Tibial nerve (tissue), 4 donors: ENCODE data around the gene KCNJ9. TPM values are rescaled to one million over a fixed set of nuclear protein-coding genes. Genes with fewer than 3 reads are reported as not detected.

ENCODE experiments used
- DNase-seq, 2 donors: peaks; one replicate each; pipeline ENCODE4 v3.0.0-alpha.2; 2019; ENCODE audit warnings: low spot score in 2 of 2
- H3K27ac ChIP-seq, 4 donors: fragments of 200-600 bp; sonication (generic) in 3 of 4; one replicate each; pipeline ENCODE4 v1.5.1; 2017 to 2019; ENCODE audit warnings: mild to moderate bottlenecking in 1 of 4
- H3K27me3 ChIP-seq, 2 donors: fragments of 200-600 bp; sonication (generic) in 1 of 2; one replicate each; pipeline versions ENCODE4 v1.5.1 to v1.6.0; 2017 to 2019
- H3K36me3 ChIP-seq, 3 donors: fragments of 200-600 bp; sonication (generic); one replicate each; pipeline ENCODE4 v1.5.1; 2018 to 2019
- H3K4me1 ChIP-seq, 4 donors: fragments of 200-600 bp; sonication (generic) in 3 of 4; one replicate each; pipeline ENCODE4 v1.5.1; 2017 to 2019
- H3K4me3 ChIP-seq, 4 donors: fragments of 200-600 bp; sonication (generic) in 3 of 4; one replicate each; pipeline ENCODE4 v1.5.1; 2017 to 2019; ENCODE audit warnings: mild to moderate bottlenecking in 1 of 4, moderate library complexity in 1 of 4
- H3K9me3 ChIP-seq, 4 donors: fragments of 200-600 bp; sonication (generic) in 3 of 4; one replicate each; pipeline ENCODE4 v1.5.1; 2017 to 2019
- EP300 ChIP-seq, 2 donors: sonication (generic); formaldehyde crosslinking; IDR thresholded peaks; one replicate each; pipeline ENCODE4 v1.6.1; 2017; ENCODE audit warnings: antibody characterized with exemption in 2 of 2, mild to moderate bottlenecking in 1 of 2
- POLR2A ChIP-seq, 2 donors: fragments of 450-650 bp; IDR thresholded peaks; one replicate each; pipeline ENCODE4 v1.6.1; 2017; ENCODE audit warnings: antibody characterized with exemption in 2 of 2, mild to moderate bottlenecking in 2 of 2, moderate library complexity in 2 of 2
- WGBS, 2 donors: methylation state at CpG; one replicate each; pipeline ENCODE4 v1.1.5; 2018; 5-methylcytosine and 5-hydroxymethylcytosine counted together
- total RNA-seq, 4 donors: library from RNA; depleted of rRNA; stranded (reverse); fragments of >200 nt; gene quantifications; one replicate each; pipeline ENCODE4 v1.1.0, GENCODE V29; 2016
- TF ChIP-seq, protein P1 (sequence below), 5 experiments: fragments of 200-600 bp in 3 of 5; fragments of 450-650 bp in 2 of 5; sonication (generic) in 3 of 5; IDR thresholded peaks; one replicate each; pipeline ENCODE4 v1.5.1; 2016 to 2019; ENCODE audit warnings: antibody characterized with exemption in 5 of 5, mild to moderate bottlenecking in 3 of 5, moderate library complexity in 2 of 5

KCNJ9 gene
- total RNA-seq, 4 donors from 2014 or later: 0.60 TPM; not detected in 3

DNA sequence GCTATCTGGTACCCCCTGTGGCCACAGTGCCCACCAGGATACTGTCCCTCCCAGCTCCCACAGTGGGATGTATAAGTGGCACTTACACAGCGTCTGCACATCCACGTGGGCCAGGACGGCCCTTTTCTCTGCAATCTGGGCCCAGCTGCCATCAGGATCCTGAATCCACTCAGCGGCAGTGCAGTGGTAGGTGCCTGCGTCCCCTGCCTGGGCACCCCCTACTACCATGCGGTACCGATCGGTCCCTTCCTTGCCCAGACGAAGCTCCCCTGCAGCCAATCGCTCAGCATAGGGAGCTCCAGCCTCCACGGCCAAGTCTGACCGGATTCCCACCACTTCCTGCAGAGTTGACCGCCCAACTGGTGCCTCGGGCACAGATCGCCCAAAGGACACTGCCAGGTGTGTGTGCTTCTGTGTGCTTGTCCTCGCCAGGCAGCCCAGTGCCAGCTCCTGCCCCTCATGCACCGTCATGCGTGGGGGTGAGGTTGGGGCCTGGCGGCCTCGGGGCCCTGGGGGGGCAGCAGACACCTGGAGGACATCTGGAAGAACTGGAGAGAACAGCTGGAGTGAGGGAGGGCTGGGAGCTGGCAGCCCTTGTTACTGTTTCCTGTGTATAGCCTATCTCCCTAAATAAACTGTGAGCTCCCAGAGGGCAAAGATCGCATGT, 12.4 kb downstream of the KCNJ9 start:
- H3K36me3 ChIP-seq: peaks cover 0 to 67% (median 0%) of the 10 kb centered on the region in 3 donors

DNA sequence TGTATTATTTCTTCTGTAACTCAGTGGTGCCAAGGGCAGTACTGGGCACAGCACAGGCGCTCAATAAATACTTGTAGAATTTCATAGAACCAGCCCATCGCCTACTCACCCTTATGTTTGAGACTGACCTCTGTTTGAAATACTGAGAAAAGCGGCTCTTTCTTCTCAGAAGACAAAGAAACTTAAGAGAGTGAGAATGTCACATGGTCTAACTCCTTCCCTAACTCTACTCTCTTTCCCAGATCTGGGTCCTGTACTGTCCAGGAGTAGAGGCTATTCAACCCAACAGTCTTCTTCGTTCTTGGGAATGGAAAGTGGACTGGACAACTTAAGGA, 12.9 kb downstream of the KCNJ9 start:
- Histone ChIP-seq H3K9me3 (no peaks in the 10 kb centered on the region), H3K27ac (peak overlapping the region in 2 of 4 donors; percentile 88 to 99), H3K27me3 (no peaks in the 10 kb centered on the region), H3K36me3 (peaks cover 0 to 62% (median 0%) of the 10 kb centered on the region in 3 donors), H3K4me1 (peaks cover 0 to 48% (median 30%) of the 10 kb centered on the region in 4 donors), H3K4me3 (no peak overlapping the region)
- 48 to 53% methylated on average over 4 of the region's 4 CpGs for WGBS, 2 donors
- no peak for DNase-seq
- no peak for TF ChIP-seq POLR2A (IDR thresholded peaks at IDR 0.05)
- TF ChIP-seq, protein P1, sequence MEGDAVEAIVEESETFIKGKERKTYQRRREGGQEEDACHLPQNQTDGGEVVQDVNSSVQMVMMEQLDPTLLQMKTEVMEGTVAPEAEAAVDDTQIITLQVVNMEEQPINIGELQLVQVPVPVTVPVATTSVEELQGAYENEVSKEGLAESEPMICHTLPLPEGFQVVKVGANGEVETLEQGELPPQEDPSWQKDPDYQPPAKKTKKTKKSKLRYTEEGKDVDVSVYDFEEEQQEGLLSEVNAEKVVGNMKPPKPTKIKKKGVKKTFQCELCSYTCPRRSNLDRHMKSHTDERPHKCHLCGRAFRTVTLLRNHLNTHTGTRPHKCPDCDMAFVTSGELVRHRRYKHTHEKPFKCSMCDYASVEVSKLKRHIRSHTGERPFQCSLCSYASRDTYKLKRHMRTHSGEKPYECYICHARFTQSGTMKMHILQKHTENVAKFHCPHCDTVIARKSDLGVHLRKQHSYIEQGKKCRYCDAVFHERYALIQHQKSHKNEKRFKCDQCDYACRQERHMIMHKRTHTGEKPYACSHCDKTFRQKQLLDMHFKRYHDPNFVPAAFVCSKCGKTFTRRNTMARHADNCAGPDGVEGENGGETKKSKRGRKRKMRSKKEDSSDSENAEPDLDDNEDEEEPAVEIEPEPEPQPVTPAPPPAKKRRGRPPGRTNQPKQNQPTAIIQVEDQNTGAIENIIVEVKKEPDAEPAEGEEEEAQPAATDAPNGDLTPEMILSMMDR (IDR thresholded peaks at IDR 0.05): no peak
- no peak for TF ChIP-seq EP300 (IDR thresholded peaks at IDR 0.05)

More for the DNA sequence above, 12.4 kb downstream of the KCNJ9 start:
- Histone ChIP-seq H3K27ac (peak overlapping the region in 2 of 4 donors; percentile 59 to 99), H3K4me3 (no peak overlapping the region), H3K4me1 (peaks cover 0 to 45% (median 28%) of the 10 kb centered on the region in 4 donors), H3K9me3 (no peaks in the 10 kb centered on the region), H3K27me3 (no peaks in the 10 kb centered on the region)
- 66 to 77% methylated on average over 6 to 20 of the region's 21 CpGs for WGBS, 2 donors
- DNase-seq: no peak
- TF ChIP-seq EP300 (IDR thresholded peaks at IDR 0.05): no peak
- TF ChIP-seq, protein P1 (IDR thresholded peaks at IDR 0.05): no peak
- no peak for TF ChIP-seq POLR2A (IDR thresholded peaks at IDR 0.05)

DNA sequence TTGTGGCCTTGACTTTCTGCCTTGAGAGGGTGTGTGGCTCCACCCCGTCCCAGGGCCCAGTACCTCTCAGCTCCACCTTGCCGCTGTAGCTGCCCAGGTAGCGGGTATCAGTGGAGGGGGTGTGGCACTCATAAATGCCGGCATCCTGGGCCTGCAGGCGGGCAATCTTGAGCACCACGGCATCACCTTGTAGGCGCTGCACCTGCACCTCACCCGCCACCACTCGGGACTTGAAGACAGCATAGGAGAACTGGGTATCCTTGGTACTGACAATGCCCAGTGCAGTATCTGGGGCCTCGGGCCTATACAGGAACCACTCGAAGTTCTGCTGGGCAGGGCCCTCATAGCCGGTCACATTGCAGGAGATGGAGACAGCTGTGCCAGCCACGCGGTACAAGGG, 13.5 kb downstream of the KCNJ9 start:
- no peaks in the 10 kb centered on the region for H3K9me3 ChIP-seq
- no peak overlapping the region for H3K4me3 ChIP-seq
- 91 to 93% methylated on average over 8 to 13 of the region's 14 CpGs for WGBS, 2 donors
- peaks cover 0 to 54% (median 34%) of the 10 kb centered on the region in 4 donors for H3K4me1 ChIP-seq
- H3K36me3 ChIP-seq: peaks cover 0 to 56% (median 0%) of the 10 kb centered on the region in 3 donors
- H3K27me3 ChIP-seq: no peaks in the 10 kb centered on the region
- TF ChIP-seq EP300 (IDR thresholded peaks at IDR 0.05): no peak
- TF ChIP-seq POLR2A (IDR thresholded peaks at IDR 0.05): no peak
- TF ChIP-seq, protein P1 (IDR thresholded peaks at IDR 0.05): no peak
- H3K27ac ChIP-seq: peak overlapping the region in 2 of 4 donors; percentile 88 to 99
- no peak for DNase-seq

DNA sequence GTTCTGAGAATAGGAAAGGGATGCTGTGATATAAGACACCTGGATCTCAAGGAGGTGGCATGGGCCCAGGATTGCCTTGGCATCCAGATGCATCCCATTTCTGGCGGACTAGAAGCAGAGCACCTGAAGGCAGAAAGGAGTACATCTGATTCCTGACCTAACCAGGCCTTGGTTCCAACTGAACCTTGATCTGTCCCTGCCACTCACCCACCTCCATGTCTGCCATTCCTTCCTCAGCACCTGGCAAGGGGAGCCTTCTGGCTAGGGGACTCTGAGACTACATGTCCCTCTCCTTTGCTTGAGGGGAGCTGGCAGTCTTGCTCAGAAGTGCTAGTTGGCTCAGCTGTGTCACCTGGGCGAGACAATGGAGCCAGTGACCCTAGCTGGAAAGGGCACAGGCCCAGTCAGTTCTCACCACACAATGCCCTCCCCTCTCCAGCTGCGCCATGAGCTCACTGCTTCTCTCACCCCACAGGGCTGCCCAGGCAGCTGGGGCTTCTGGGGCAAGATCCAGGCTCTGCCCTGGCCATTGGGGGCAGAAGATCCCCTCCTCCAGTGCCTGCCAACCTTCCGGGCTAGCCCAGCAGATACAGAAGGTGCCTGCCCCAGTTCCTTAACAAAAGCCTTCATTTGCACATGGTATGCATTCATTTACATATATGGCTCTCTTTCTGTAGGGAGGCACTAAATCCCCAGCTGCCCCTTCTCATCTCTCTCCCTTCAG, 14.2 kb downstream of the KCNJ9 start:
- Histone ChIP-seq H3K9me3 (no peaks in the 10 kb centered on the region), H3K36me3 (peaks cover 0 to 49% (median 0%) of the 10 kb centered on the region in 3 donors), H3K27ac (peak overlapping the region in 3 of 4 donors; percentile 51 to 99 (median 88)), H3K27me3 (no peaks in the 10 kb centered on the region), H3K4me3 (no peak overlapping the region), H3K4me1 (peaks cover 0 to 61% (median 34%) of the 10 kb centered on the region in 4 donors)
- TF ChIP-seq EP300 (IDR thresholded peaks at IDR 0.05) (no peak), POLR2A (IDR thresholded peaks at IDR 0.05) (no peak)
- TF ChIP-seq, protein P1 (IDR thresholded peaks at IDR 0.05): no peak
- 84 to 88% methylated on average over 4 of the region's 4 CpGs for WGBS, 2 donors
- DNase-seq: no peak
